Panc1 (cell line): Measurements from ENCODE around the gene LRRC27. TPM values are rescaled to one million over a fixed set of nuclear protein-coding genes. Genes with fewer than 3 reads are reported as not detected.

ENCODE experiments used
- ATAC-seq: fragments of 200-7000 bp; cut with Tn5 transposase; 2 replicates; pipeline ENCODE4 v1.9.1; 2020; ENCODE audit warnings: mild to moderate bottlenecking, moderate library complexity
- BruUV-seq: library from RNA; stranded (reverse); fragments of 400-500 nt; replicated peaks from 2 replicates; lab custom pipeline; 2021; lab: Mats Ljungman, UMichigan
- CTCF ChIA-PET: fragments of 300-600 bp; sonication (Branson Sonifier 250); formaldehyde crosslinking; loops from one replicate; lab custom pipeline; 2022; ENCODE audit warnings: antibody characterized with exemption; lab: Charles Lee
- POLR2A ChIA-PET: fragments of 300-600 bp; sonication (Branson Sonifier 250); formaldehyde crosslinking; loops from one replicate; lab custom pipeline; 2022; ENCODE audit warnings: antibody characterized with exemption; lab: Charles Lee
- DNase-seq: peaks from one replicate; pipeline ENCODE4 v3.0.0-alpha.2; 2010; ENCODE audit warnings: low read depth, low spot score
- H3K27ac ChIP-seq: 2 replicates; pipeline ENCODE4 v1.5.1; 2011; ENCODE audit warnings: mild to moderate bottlenecking, low read length, inconsistent platforms
- H3K27me3 ChIP-seq: fragments of 200-500 bp; sonication (Bioruptor generic); 2 replicates; pipeline ENCODE4 v1.6.0; 2014; ENCODE audit warnings: low read length, inconsistent platforms; ENCODE audit not compliant: control insufficient read depth, insufficient read depth
- H3K36me3 ChIP-seq: fragments of 200-500 bp; sonication (Bioruptor generic); 2 replicates; pipeline ENCODE4 v1.5.1; 2014; ENCODE audit warnings: inconsistent platforms, mild to moderate bottlenecking, low read length, moderate library complexity; ENCODE audit not compliant: control insufficient read depth, insufficient read depth
- H3K4me1 ChIP-seq: 2 replicates; pipeline ENCODE4 v1.5.1; 2011; ENCODE audit warnings: inconsistent platforms, mild to moderate bottlenecking, low read length, moderate library complexity; ENCODE audit not compliant: control insufficient read depth, insufficient read depth
- H3K4me3 ChIP-seq, 2 experiments: 2 replicates each; pipeline ENCODE4 v1.5.1; 2011 to 2012; ENCODE audit warnings: low read depth in 2 of 2, low read length in 2 of 2, mild to moderate bottlenecking in 2 of 2, inconsistent platforms in 1 of 2, moderate library complexity in 1 of 2
- H3K9me3 ChIP-seq: fragments of 200-500 bp; sonication (Bioruptor generic); 2 replicates; pipeline ENCODE4 v1.5.1; 2014; ENCODE audit warnings: low read depth, mild to moderate bottlenecking, inconsistent platforms, low read length, moderate library complexity; ENCODE audit not compliant: control insufficient read depth, insufficient read depth
- CTCF ChIP-seq: fragments of 450-650 bp; IDR thresholded peaks from 2 replicates; pipeline ENCODE4 v1.5.1; 2017; ENCODE audit warnings: mild to moderate bottlenecking
- POLR2AphosphoS5 ChIP-seq: IDR thresholded peaks from 2 replicates; pipeline ENCODE4 v1.6.1; 2012; ENCODE audit warnings: mild to moderate bottlenecking, low read depth, low read length, moderate library complexity
- REST ChIP-seq, 2 experiments: IDR thresholded peaks; 2 replicates each; pipeline ENCODE4 v1.6.1; 2011 to 2012; ENCODE audit warnings: low read depth in 2 of 2, control low read depth in 1 of 2, low read length in 1 of 2, mild to moderate bottlenecking in 1 of 2, moderate library complexity in 1 of 2; ENCODE audit not compliant: insufficient read depth in 1 of 2
- SIN3A ChIP-seq: IDR thresholded peaks from 2 replicates; pipeline ENCODE4 v1.6.1; 2012; ENCODE audit warnings: low read depth, mild to moderate bottlenecking, low read length, moderate library complexity, borderline replicate concordance; ENCODE audit not compliant: insufficient read depth
- TCF7L2 ChIP-seq: IDR thresholded peaks from 2 replicates; pipeline ENCODE4 v1.6.1; 2011; ENCODE audit warnings: mild to moderate bottlenecking, low read depth, low read length, inconsistent platforms
- in situ Hi-C: cut with HindIII; loops from 2 replicates; pipeline ENCODE4 v1.10.0; 2016; ENCODE audit warnings: low sequenced_read_pairs, low pct_unique_long_range_greater_than_20kb
- intact Hi-C: fragments of 100-400 bp; cut with micrococcal nuclease; formaldehyde crosslinking; loops from one replicate; pipeline ENCODE4 v1.10.0; 2022; ENCODE audit not compliant: unreplicated experiment
- total RNA-seq: library from RNA; stranded (reverse); gene quantifications from one replicate; pipeline ENCODE4 v1.2.1, GENCODE V29; 2021; ENCODE audit not compliant: unreplicated experiment

The LRRC27 gene
- total RNA-seq, 1 experiment from 2014 or later = 15.7 TPM

- CTCF ChIA-PET = no interaction called here
- H3K36me3 ChIP-seq = no peaks in the 10 kb centered on the region
- DNase-seq (no peak), ATAC-seq (peak; percentile 61)
- no peak overlapping the region for H3K4me3 ChIP-seq
- in situ Hi-C loops (no loop called here), intact Hi-C loops (no loop called here)
- peak overlapping the region; percentile 3; the same call in 1 of the 2 replicates for H3K27ac ChIP-seq
- H3K27me3 ChIP-seq = no peaks in the 10 kb centered on the region
- TF ChIP-seq TCF7L2 (no peak), SIN3A (no peak), CTCF (no peak), REST (IDR thresholded peaks at IDR 0.05; ENCODE audit: insufficient read depth in 1 of 2, low read depth in 2 of 2, low read length in 1 of 2) (no peak), POLR2AphosphoS5 (no peak)
- POLR2A ChIA-PET = no interaction called here
- peaks cover 29% of the 10 kb centered on the region for H3K4me1 ChIP-seq
- H3K9me3 ChIP-seq = no peaks in the 10 kb centered on the region
- no TSS peak for BruUV-seq
Measured at GRCh38 chr10:132298038-132298881, 33.7 kb upstream of the LRRC27 start.

GRCh38 chr10:132299371-132300336 lies 32.3 kb upstream of the LRRC27 start:
- Histone ChIP-seq H3K9me3 (no peaks in the 10 kb centered on the region), H3K36me3 (no peaks in the 10 kb centered on the region), H3K27me3 (no peaks in the 10 kb centered on the region), H3K4me3 (no peak overlapping the region), H3K4me1 (peaks cover 31% of the 10 kb centered on the region), H3K27ac (no peak overlapping the region)
- TF ChIP-seq REST (IDR thresholded peaks at IDR 0.05; ENCODE audit: insufficient read depth in 1 of 2, low read depth in 2 of 2, low read length in 1 of 2) (no peak), POLR2AphosphoS5 (no peak), SIN3A (no peak)
- ChIA-PET CTCF (no interaction called here), POLR2A (no interaction called here)
- BruUV-seq = no TSS peak
- no peak for ATAC-seq
- DNase-seq = no peak
- in situ Hi-C loops = no loop called here
- intact Hi-C loops = no loop called here
